ENCODE results near the gene TM4SF18.
"Not testable (repeated sequence)": the region's sequence is repeated elsewhere in the genome, so short reads cannot be mapped to it uniquely, and the experiment has no call there.

Gene TM4SF18

DNA sequence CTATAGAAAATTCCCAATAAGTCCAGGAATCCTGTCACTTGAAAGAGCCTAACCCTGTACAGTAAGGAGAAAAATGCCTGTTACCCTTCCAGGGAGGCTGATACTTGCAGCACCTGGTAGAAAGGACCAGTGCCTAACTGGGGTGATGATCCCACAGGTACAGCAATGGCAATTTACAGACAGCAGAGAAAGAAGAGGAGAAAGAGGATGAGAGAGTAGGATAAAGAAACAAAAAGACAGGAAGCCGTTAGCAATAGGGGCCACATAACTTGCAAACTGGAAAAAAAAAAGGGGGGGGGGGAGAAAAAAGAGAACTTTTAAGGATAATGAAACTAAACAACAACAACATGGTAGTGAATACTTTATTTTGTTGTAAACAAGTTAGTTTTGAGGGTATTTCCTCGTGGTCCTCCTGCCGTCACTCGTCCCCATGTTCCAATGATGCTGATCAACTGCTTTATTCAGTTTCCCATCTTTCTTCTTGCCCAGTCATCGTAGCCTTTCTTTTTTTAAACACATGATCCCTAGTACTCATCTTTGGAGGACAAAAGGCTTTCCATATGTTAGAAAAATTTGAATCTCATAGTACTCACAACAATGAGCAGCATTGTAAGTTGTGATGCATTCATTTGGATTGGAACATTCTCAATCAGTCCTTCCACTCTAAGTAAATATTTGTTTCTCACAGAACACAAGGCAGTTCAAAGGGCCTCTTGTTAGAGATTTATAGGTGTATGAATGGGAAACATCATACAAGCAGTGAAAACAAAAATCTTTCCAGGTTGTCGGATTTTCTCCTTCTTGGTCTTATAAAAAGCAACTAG is 35.5 kb upstream of the TM4SF18 start:
- DNase-seq (ENCODE audit: low spot score), result no peak

DNA sequence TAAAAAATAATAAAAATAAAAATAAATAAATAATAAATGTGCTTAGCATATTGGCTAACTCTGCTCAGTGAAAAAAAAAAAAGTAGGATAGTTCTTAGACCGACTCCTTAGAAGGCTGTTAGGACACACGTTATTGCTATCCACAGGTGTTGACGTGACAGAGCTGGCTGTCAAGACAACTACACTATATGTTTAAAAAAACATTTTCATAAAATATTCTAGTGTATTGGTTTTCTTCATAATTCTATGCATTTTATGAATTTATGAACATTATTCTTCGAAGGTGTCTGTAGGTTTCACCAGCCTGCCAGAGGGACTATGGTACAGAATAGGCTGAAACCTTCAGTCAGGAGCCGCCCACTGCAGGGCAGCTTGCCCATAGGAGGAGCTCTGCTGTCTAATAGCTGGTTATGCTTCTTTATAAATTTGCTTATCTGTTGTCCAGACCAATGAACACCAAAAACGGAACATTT is 34.8 kb upstream of the TM4SF18 start:
- DNase-seq (ENCODE audit: low spot score), result no peak

DNA sequence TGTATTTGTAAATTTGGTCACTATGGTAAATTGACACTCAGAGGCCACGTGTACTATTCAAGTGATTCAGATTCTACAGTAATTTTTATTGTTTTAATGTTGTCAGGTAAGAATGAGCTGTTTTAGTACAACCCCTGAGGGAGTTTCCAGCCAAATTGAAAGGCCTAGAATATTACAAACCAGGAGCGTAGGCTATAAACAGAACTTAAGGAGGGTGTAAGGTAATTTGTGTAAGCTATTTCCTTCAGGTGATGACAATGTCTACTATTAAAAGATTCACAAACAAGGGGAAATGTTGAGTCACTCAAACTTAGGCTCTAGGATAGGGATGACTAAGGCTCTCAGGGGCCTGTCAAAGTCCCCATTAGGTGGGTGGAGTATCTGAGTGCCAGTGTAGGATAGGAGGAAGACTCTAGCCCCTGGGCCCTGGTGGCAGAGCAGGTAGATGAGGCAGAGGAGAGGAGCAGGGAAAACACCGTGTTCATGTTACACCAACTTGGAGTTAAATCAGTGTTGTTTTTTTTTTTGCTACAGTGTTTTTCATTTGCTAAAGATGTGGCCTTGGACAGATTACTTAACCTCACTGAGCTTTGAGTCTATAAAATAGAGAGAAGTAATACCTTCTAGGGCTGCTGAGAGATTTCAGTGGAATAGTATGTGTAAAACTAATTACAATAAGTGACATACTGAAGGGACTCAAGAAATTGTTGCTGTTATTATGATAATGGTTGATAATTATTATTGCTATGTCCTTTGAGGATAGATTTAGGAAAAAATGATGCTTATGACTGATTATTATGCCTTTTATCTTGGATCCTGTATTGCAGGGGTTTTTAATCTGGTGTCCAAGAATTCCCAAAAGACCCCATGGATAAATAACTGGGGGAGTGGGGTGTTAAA is 33.8 kb upstream of the TM4SF18 start:
- DNase-seq (ENCODE audit: low spot score), result no peak

DNA sequence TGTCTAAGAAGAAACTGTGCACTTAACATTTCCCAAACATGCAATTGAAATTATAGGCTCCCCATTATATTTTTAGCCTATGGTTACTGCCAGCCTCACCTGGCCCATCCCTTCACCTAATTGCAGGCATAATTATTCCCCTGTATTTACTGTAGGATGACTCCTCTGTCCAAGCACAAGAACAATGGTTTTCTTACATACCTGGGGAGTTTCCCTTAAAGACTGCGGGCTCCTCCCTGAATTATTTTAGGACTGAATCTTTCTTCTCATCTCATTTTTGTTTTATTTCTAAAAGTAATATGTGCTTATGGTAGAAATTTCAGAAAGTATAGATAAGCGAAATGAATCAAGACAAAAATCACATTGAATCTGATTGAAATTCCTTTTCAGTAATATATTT is 32.6 kb upstream of the TM4SF18 start:
- no peak for DNase-seq (ENCODE audit: low spot score)

GRCh38 chr3:149364624-149365023 is 31.2 kb upstream of the TM4SF18 start:
- no peak for DNase-seq (ENCODE audit: low spot score)

- DNase-seq (ENCODE audit: low spot score), result no peak
Observed at GRCh38 chr3:149363053-149363452, 29.6 kb upstream of the TM4SF18 start.

DNA sequence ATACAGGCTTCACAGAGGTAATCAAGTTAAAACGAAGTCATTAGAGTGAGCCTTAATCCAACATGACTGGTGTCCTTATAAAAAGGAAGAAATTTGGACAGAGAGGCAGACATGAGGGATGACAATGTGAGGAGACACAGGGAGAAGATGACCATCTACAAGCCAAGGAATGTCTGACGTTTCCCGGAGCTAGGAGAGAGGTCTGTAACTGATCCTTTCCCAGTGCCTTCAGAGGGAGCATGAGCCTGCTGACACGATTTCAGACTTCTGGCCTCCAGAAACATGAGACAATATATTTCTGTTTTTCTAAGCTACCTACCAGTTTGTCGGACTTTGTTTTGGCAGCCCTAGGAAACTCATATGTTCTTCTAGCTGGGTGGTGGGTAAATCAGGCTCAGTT is 28.9 kb upstream of the TM4SF18 start:
- no peak for DNase-seq (ENCODE audit: low spot score)

GRCh38 chr3:149356630-149357029 is 23.2 kb upstream of the TM4SF18 start:
- no peak for DNase-seq (ENCODE audit: low spot score)

DNA sequence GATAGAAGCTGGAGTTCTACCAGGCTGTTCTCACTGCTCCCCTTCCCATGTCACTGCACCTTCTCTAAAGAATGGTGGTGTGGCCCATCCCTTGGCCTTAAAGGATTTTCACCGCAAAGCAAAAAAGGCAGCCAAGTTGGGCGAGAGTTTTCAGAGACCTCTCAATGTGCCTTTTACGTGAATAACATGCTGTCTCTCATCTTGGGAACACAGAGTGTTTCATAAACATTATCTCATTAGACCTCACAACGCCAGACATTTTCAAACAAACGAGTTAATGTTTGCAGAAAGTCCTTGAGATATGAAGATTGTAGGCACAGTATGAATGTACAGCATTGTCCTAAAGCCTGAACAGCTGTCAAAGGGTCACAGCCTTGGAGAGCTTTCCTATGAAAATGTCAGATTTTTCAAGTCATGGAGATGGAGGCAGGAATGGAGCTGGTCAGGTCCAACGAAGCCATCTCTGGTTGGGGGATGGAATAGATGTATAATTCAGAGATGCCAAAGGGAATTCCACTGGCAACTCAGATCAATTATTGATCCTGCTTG is 22.7 kb upstream of the TM4SF18 start:
- DNase-seq (ENCODE audit: low spot score), result no peak

GRCh38 chr3:149353581-149354184 is 20.2 kb upstream of the TM4SF18 start:
- no peak for DNase-seq (ENCODE audit: low spot score)

GRCh38 chr3:149352556-149352955 is 19.1 kb upstream of the TM4SF18 start:
- DNase-seq (ENCODE audit: low spot score), result peak; percentile 12

GRCh38 chr3:149343951-149344350 is 10.5 kb upstream of the TM4SF18 start:
- DNase-seq (ENCODE audit: low spot score), result no peak

GRCh38 chr3:149342413-149343380 is 9.3 kb upstream of the TM4SF18 start:
- no peak for DNase-seq (ENCODE audit: low spot score)

GRCh38 chr3:149340310-149340933 is 7.0 kb upstream of the TM4SF18 start:
- DNase-seq (ENCODE audit: low spot score), result no peak

DNA sequence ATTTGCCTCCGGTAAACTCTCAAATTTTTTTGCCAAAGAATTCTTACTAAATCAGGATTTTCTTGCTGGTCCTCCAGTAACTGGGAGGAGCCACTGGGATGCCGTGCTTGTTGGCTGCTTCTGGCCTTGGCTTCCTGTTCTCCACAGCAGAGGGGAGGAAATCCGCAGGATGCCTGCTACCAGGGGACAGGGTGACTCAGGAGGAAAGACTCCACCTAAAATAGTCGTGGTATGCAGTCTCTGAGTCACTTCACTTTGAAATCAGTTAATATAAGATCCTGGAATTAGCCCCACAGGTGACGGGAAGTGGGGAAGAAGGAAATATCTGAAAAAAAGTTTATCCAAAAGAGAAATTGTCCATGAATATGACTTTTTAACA is 6.5 kb upstream of the TM4SF18 start:
- DNase-seq (ENCODE audit: low spot score), result no peak

- not testable (repeated sequence) for DNase-seq (ENCODE audit: low spot score)
Observed at GRCh38 chr3:149337486-149337885, 4.0 kb upstream of the TM4SF18 start.

DNA sequence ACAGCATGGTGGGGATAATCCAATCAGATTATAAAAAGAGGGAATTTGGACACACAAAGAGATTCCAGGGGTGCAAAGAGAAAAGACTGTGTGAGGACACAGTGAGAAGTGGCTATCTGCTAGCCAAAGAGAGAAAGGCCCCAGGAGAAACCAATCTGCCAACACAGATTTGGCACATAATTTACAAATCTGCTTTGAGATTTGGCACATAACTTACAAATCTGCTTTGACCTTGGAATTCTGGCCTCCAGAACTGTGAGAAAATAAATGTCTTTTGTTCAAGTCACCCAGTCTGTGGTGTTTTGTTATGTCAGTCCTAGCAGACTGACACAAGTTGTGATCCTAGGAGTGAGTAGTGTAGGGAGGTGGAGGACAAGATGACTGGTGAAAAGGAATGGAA is 3.5 kb upstream of the TM4SF18 start:
- DNase-seq (ENCODE audit: low spot score), result no peak

DNA sequence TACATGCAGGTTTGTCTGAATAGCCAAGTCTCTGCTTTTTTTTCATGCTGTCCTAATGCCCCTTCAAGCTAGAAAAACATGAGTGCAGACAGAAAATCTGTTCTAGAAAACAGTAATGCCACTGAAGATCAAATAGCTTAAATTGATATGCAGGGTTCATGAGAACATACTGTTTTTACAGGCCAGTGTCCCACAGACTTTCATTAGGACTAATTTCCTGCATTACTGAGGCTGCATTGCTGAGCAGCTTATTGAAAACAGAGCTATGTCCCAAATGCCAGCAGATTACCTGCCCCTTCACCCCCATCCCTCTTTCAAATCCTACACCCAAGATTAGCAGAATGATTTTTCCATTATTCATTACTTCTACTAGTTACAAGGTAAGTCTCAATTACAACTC is 665 bp downstream of the TM4SF18 start:
- no peak for DNase-seq (ENCODE audit: low spot score)

DNA sequence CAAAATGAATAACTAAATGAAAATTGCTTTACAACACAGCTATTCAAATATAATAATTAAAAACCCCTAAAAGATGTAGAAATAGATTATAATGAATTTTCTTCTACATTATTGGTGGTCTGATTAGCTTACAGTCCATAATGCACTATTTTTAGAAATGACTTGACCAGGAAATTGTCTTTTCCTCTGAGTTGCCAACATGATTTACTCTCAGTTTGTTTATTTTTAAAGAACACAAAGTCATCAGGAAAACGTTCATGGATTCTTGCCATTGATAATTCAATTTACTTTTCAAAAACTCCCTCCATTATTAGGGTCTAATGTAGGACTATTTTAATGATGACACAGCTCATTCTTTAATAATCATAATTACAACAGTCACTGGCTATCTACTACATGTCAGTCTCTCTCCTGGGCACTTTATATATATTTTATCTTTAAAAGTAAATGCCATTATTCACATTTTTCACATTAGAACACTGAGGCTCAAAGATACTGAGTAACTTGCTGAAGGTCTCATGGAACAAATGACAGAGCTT is 1.1 kb downstream of the TM4SF18 start:
- no peak for DNase-seq (ENCODE audit: low spot score)

DNA sequence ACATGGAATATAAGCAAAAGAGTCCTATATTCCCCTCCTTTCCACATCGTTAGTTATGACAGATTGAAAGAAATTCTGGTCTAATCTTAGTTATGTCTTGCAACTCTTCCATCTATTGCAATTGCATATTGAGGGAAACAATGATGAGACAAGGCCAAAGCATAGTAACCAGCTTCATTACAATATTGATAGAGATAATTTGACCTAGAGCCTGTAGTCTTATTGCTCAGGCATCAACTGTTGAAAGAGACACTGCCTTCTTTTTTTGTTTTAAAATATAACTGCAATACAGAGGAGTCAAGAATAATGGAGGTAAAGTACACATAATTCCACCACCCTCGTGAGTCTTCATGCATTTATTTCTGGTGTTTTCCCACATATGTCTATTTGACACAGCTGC is 2.0 kb downstream of the TM4SF18 start:
- DNase-seq (ENCODE audit: low spot score), result no peak
